ENCODE measurements around the gene IL13RA1. TPM values are rescaled to one million over a fixed set of nuclear protein-coding genes. Genes with fewer than 3 reads are reported as not detected.

Gene IL13RA1
- total RNA-seq, 1 donor from 2014 or later = 25.0 TPM

DNA sequence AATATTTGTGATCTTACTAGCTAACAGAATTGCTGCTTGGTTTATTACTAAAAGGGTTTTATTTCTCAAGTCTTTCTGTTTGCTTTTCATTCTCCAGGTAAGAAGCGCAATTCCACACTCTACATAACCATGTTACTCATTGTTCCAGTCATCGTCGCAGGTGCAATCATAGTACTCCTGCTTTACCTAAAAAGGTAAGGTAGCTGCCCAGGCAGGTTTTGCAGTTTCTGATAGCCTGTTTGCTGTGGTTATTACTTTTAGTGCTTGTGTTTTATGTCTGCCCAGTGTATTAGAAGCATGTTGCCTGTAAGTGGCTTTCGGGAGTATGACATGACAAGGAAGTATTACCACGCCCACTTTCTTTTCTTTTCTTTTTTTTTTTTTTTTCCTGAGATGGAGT, 46.4 kb downstream of the IL13RA1 start:
- DNase-seq (ENCODE audit: low read depth) (peak; percentile 94), FAIRE-seq (no peak)
- no peaks in the 10 kb centered on the region for H3K36me3 ChIP-seq (ENCODE audit: control insufficient read depth, insufficient read depth, low read length)
- no peak overlapping the region for H3K4me3 ChIP-seq (ENCODE audit: low read depth, low read length)
- H3K27me3 ChIP-seq (ENCODE audit: control insufficient read depth, insufficient read depth, low read length) = no peaks in the 10 kb centered on the region
- TF ChIP-seq, protein P1, sequence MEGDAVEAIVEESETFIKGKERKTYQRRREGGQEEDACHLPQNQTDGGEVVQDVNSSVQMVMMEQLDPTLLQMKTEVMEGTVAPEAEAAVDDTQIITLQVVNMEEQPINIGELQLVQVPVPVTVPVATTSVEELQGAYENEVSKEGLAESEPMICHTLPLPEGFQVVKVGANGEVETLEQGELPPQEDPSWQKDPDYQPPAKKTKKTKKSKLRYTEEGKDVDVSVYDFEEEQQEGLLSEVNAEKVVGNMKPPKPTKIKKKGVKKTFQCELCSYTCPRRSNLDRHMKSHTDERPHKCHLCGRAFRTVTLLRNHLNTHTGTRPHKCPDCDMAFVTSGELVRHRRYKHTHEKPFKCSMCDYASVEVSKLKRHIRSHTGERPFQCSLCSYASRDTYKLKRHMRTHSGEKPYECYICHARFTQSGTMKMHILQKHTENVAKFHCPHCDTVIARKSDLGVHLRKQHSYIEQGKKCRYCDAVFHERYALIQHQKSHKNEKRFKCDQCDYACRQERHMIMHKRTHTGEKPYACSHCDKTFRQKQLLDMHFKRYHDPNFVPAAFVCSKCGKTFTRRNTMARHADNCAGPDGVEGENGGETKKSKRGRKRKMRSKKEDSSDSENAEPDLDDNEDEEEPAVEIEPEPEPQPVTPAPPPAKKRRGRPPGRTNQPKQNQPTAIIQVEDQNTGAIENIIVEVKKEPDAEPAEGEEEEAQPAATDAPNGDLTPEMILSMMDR (IDR thresholded peaks at IDR 0.05; ENCODE audit: insufficient read depth, low read length, severe bottlenecking) = no peak

DNA sequence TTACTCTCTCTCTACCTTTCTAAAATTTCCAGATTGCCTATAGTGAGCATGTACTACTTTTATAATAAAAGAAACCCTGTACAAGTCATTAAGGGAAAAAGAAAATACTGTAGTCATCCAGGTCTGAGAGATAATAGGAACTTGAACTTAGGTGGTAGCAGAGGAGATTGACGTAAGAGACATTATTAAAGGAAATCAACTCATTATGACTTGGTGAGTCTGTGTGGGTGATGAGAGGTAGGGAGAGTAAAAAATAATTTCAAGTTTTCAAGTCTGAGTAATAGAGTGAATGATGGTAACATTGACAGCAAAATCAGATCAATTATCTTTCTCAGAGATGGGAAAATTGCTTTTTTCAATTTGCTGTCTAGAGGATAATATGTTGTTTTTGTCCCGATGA, 52.2 kb downstream of the IL13RA1 start:
- H3K27me3 ChIP-seq (ENCODE audit: control insufficient read depth, insufficient read depth, low read length) = no peaks in the 10 kb centered on the region
- TF ChIP-seq, protein P1 (IDR thresholded peaks at IDR 0.05; ENCODE audit: insufficient read depth, low read length, severe bottlenecking) = no peak
- H3K4me3 ChIP-seq (ENCODE audit: low read depth, low read length) = no peak overlapping the region
- FAIRE-seq (no peak), DNase-seq (ENCODE audit: low read depth) (no peak)
- no peaks in the 10 kb centered on the region for H3K36me3 ChIP-seq (ENCODE audit: control insufficient read depth, insufficient read depth, low read length)

DNA sequence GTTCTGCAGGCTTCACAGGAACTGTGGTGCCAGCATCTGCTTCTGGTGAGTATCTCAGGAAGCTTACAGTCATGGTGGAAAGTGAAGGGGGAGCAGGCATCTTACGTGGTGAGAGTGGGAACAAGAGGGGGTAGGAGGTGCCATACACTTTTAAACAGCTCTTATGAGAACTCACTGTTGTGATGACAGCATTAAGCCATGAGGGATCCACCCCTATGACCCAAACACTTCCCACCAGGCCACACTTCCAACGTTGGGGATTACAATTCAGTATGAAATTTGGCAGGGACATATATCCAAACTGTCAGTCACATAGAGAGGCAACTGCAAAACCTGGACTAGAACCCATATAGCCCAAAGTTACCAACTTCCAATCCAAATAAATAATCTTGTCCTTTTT, 53.1 kb downstream of the IL13RA1 start:
- DNase-seq (ENCODE audit: low read depth) (no peak), FAIRE-seq (no peak)
- no peaks in the 10 kb centered on the region for H3K27me3 ChIP-seq (ENCODE audit: control insufficient read depth, insufficient read depth, low read length)
- H3K4me3 ChIP-seq (ENCODE audit: low read depth, low read length) = no peak overlapping the region
- no peaks in the 10 kb centered on the region for H3K36me3 ChIP-seq (ENCODE audit: control insufficient read depth, insufficient read depth, low read length)
- TF ChIP-seq, protein P1 (IDR thresholded peaks at IDR 0.05; ENCODE audit: insufficient read depth, low read length, severe bottlenecking) = no peak

DNA sequence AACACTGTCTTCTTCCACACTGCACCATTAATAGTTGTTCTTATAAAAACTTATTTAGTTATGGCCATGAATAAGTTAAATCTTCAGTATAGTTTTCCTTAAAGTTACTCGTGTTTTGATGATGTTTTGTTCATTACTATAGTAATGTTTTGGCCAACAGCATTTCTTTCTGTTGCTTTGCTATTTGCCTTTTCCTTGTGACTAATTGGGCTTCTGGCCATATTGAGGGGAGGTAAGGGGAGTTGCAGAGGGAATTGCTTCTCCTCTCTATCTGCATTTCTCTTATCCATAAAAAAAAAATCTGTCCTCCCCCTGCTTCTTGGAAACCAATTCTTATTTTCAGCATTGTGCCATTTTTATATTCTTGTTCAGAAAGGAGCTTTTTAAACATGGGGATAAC, 53.5 kb downstream of the IL13RA1 start:
- FAIRE-seq (no peak), DNase-seq (ENCODE audit: low read depth) (no peak)
- Histone ChIP-seq H3K27me3 (ENCODE audit: control insufficient read depth, insufficient read depth, low read length) (no peaks in the 10 kb centered on the region), H3K36me3 (ENCODE audit: control insufficient read depth, insufficient read depth, low read length) (no peaks in the 10 kb centered on the region), H3K4me3 (ENCODE audit: low read depth, low read length) (no peak overlapping the region)
- TF ChIP-seq, protein P1 (IDR thresholded peaks at IDR 0.05; ENCODE audit: insufficient read depth, low read length, severe bottlenecking) = no peak

DNA sequence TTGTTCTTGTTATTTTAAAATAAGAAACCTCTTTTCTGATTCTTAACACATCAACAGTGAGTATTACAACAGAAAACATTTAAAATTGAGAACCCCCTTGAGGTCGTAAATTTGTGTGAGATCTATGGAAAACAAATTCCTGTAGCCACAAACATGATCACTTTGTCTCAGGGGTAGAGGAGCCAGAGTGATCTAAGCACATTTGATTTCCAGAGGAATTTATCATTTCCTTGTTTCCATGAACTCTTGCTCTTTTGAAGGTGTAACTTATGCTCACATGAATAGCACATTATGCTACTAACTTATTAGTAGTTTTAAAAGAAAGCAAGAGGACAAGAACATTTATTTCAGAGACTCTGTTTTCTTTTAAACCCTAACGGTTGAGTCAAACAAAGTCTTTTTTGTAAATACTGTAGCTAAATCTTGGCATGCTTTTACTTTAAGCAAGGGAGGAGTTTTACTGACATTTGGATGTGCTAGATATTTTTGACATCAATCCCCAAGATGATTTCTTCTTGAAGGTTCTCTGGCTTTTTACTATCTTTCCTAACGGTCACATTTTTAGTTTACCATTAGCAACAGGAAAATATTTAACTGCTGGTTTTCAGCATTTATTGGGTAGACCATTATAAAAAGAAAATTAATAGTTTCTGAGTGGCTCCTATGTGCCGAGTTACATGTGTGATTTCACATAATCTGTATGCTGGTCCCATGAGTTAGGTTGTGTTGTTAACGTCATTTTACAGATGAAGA, 68.3 kb downstream of the IL13RA1 start:
- no peak overlapping the region for H3K4me3 ChIP-seq (ENCODE audit: low read depth, low read length)
- TF ChIP-seq, protein P1 (IDR thresholded peaks at IDR 0.05; ENCODE audit: insufficient read depth, low read length, severe bottlenecking) = no peak
- H3K36me3 ChIP-seq (ENCODE audit: control insufficient read depth, insufficient read depth, low read length) = no peaks in the 10 kb centered on the region
- DNase-seq (ENCODE audit: low read depth) = no peak
- FAIRE-seq = no peak
- no peaks in the 10 kb centered on the region for H3K27me3 ChIP-seq (ENCODE audit: control insufficient read depth, insufficient read depth, low read length)

DNA sequence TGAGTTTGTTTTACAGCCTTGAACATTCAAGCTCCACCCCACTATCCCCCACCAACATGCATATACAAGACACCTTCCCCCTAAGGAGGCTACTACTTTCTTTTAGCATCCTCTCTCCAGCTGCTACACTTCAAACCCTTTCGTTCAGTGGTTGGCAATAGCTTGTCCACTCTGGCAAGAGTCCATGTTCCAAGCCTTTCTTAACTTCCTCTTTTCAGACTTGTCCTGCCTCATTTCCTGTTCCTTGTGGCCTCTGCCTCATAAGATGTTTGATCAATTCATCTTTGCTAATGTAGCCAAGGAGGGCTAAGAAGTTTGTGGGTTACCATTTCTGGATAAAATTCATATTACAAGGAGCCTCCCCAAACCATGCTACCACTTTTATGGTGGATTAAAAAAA, 75.5 kb downstream of the IL13RA1 start:
- no peak for FAIRE-seq
- no peaks in the 10 kb centered on the region for H3K36me3 ChIP-seq (ENCODE audit: control insufficient read depth, insufficient read depth, low read length)
- peak; percentile 15 for DNase-seq (ENCODE audit: low read depth)
- TF ChIP-seq, protein P1 (IDR thresholded peaks at IDR 0.05; ENCODE audit: insufficient read depth, low read length, severe bottlenecking) = no peak
- H3K27me3 ChIP-seq (ENCODE audit: control insufficient read depth, insufficient read depth, low read length) = no peaks in the 10 kb centered on the region
- H3K4me3 ChIP-seq (ENCODE audit: low read depth, low read length) = no peak overlapping the region
